Body of pancreas (tissue), 4 donors: ENCODE results near the gene CHSY1.

ENCODE experiments used
- POLR2A ChIP-seq, 3 donors: fragments of 450-650 bp; IDR thresholded peaks; one replicate each; pipeline ENCODE4 v1.6.1; 2016; ENCODE audit warnings: antibody characterized with exemption in 3 of 3, mild to moderate bottlenecking in 2 of 3
- TF ChIP-seq, protein P1 (sequence below), 7 experiments: fragments of 450-650 bp in 4 of 7; fragments of 200-600 bp in 3 of 7; sonication (generic) in 3 of 7; IDR thresholded peaks; one replicate each; pipeline ENCODE4 v1.5.1; 2016 to 2019; ENCODE audit warnings: antibody characterized with exemption in 7 of 7

GRCh38 chr15:101256757-101257156, 4.9 kb upstream of the CHSY1 start:
- TF ChIP-seq POLR2A (IDR thresholded peaks at IDR 0.05): no peak
- TF ChIP-seq, protein P1, sequence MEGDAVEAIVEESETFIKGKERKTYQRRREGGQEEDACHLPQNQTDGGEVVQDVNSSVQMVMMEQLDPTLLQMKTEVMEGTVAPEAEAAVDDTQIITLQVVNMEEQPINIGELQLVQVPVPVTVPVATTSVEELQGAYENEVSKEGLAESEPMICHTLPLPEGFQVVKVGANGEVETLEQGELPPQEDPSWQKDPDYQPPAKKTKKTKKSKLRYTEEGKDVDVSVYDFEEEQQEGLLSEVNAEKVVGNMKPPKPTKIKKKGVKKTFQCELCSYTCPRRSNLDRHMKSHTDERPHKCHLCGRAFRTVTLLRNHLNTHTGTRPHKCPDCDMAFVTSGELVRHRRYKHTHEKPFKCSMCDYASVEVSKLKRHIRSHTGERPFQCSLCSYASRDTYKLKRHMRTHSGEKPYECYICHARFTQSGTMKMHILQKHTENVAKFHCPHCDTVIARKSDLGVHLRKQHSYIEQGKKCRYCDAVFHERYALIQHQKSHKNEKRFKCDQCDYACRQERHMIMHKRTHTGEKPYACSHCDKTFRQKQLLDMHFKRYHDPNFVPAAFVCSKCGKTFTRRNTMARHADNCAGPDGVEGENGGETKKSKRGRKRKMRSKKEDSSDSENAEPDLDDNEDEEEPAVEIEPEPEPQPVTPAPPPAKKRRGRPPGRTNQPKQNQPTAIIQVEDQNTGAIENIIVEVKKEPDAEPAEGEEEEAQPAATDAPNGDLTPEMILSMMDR (IDR thresholded peaks at IDR 0.05): no peak
